ENCODE data around the gene CAPN9.
"Not testable (repeated sequence)": the region's sequence is repeated elsewhere in the genome, so short reads cannot be mapped to it uniquely, and the experiment has no call there.

Gene CAPN9

GRCh38 chr1:230746617-230747016 is 571 bp upstream of the CAPN9 start:
- no peak for DNase-seq (ENCODE audit: low read depth)

GRCh38 chr1:230747890-230748800 is 957 bp downstream of the CAPN9 start:
- DNase-seq (ENCODE audit: low read depth), result no peak

GRCh38 chr1:230749150-230749549 is 2.0 kb downstream of the CAPN9 start:
- no peak for DNase-seq (ENCODE audit: low read depth)

GRCh38 chr1:230749635-230750034 is 2.4 kb downstream of the CAPN9 start:
- no peak for DNase-seq (ENCODE audit: low read depth)

GRCh38 chr1:230750576-230750975 is 3.4 kb downstream of the CAPN9 start:
- no peak for DNase-seq (ENCODE audit: low read depth)

GRCh38 chr1:230750986-230751625 is 3.9 kb downstream of the CAPN9 start:
- no peak for DNase-seq (ENCODE audit: low read depth)

GRCh38 chr1:230752407-230752806 is 5.2 kb downstream of the CAPN9 start:
- no peak for DNase-seq (ENCODE audit: low read depth)

GRCh38 chr1:230753191-230753585 is 6.0 kb downstream of the CAPN9 start:
- DNase-seq (ENCODE audit: low read depth), result no peak

- DNase-seq (ENCODE audit: low read depth), result no peak
Observed at GRCh38 chr1:230753586-230754251, 6.5 kb downstream of the CAPN9 start.

- peak; percentile 56 for DNase-seq (ENCODE audit: low read depth)
Observed at GRCh38 chr1:230754796-230755195, 7.6 kb downstream of the CAPN9 start.

- DNase-seq (ENCODE audit: low read depth), result no peak
Observed at GRCh38 chr1:230757856-230758708, 10.9 kb downstream of the CAPN9 start.

- peak; percentile 35 for DNase-seq (ENCODE audit: low read depth)
Observed at GRCh38 chr1:230758709-230759368, 11.7 kb downstream of the CAPN9 start.

- DNase-seq (ENCODE audit: low read depth), result no peak
Observed at GRCh38 chr1:230759369-230760065, 12.3 kb downstream of the CAPN9 start.

GRCh38 chr1:230760360-230760827 is 13.2 kb downstream of the CAPN9 start:
- DNase-seq (ENCODE audit: low read depth), result no peak

- no peak for DNase-seq (ENCODE audit: low read depth)
Observed at GRCh38 chr1:230761443-230762167, 14.4 kb downstream of the CAPN9 start.

- DNase-seq (ENCODE audit: low read depth), result no peak
Observed at GRCh38 chr1:230763927-230764591, 16.9 kb downstream of the CAPN9 start.

GRCh38 chr1:230766318-230766717 is 19.1 kb downstream of the CAPN9 start:
- no peak for DNase-seq (ENCODE audit: low read depth)

- not testable (repeated sequence) for DNase-seq (ENCODE audit: low read depth)
Observed at GRCh38 chr1:230767859-230768612, 20.8 kb downstream of the CAPN9 start.

Measured in EH (cell line).